Measurements from ENCODE around the gene DOCK7.

DOCK7 gene

GRCh38 chr1:62448221-62448933 is 239.8 kb downstream of the DOCK7 start:
- DNase-seq (ENCODE audit: low spot score), result no peak

- DNase-seq (ENCODE audit: low spot score), result no peak
Measured at GRCh38 chr1:62444701-62445100, 243.5 kb downstream of the DOCK7 start.

- no peak for DNase-seq (ENCODE audit: low spot score)
Measured at GRCh38 chr1:62439652-62440371, 248.4 kb downstream of the DOCK7 start.

DNA sequence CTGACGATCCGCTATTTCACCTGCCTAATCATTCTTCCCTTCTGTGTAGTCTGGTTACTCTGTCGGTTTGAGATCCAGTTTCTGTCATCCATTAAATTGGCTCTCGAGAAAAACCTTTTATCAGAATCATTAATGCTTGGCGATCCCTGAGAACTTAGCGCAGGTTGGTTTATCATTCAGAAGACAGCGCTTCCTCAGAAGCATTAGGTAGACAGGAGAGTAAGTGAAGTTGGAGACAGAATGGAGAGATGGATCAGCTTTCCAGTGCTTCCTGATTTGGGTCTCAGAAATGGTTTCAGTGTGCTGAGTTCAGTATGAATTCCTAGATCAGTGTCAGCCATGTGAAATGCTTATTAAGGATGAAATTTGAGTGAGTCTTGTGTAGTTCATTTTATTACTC is 250.0 kb downstream of the DOCK7 start:
- no peak for DNase-seq (ENCODE audit: low spot score)

- peak; percentile 19 for DNase-seq (ENCODE audit: low spot score)
Measured at GRCh38 chr1:62437273-62437940, 250.8 kb downstream of the DOCK7 start.

DNA sequence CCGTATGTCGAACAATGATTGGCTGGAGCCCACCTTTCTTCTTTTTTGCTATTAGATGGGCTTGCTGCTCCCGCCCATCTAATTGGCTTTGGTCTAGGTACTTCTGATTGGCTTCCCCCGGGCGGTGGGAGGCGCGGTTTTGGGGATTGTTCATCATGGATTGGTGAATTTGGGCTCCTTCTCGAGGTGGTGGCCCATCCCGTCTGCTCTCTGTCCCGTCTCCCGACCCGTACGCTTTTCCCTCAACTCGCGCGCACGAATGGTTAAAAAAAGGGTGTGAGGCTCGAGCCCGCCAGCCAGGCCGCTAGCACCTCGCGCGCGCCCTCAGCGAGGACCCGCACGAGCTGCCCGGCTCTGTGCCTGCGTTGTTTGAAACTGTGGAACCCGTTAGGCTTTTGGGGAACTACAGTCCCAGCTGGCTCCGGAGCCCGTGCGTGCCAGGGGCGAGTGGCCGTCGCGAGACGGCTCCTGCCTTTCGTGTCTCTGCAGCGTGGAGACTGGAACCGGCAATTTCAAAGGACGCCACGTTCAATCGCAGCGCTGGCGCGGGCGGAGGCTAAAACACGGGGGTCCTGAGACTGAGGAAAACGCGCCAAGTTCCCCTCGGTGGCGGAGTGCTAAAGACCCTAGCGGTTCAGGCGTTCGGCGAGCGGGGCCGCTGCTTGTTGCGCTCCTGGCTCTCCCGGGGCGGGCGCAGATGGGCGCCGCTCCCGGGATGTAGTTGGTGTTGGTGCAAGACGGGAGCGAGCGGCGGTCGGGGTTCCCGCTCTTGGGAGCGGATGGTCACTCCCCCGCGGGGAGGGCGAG is 251.5 kb downstream of the DOCK7 start, which contains the start of gene USP1:
USP1 (plus strand) TSS at position 584 of the 807 bp plus-strand sequence. CDS start 2,819 bp downstream, outside the sequence.
- DNase-seq (ENCODE audit: low spot score), result peak; percentile 96

- DNase-seq (ENCODE audit: low spot score), result no peak
Measured at GRCh38 chr1:62436039-62436465, 252.1 kb downstream of the DOCK7 start.

DNA sequence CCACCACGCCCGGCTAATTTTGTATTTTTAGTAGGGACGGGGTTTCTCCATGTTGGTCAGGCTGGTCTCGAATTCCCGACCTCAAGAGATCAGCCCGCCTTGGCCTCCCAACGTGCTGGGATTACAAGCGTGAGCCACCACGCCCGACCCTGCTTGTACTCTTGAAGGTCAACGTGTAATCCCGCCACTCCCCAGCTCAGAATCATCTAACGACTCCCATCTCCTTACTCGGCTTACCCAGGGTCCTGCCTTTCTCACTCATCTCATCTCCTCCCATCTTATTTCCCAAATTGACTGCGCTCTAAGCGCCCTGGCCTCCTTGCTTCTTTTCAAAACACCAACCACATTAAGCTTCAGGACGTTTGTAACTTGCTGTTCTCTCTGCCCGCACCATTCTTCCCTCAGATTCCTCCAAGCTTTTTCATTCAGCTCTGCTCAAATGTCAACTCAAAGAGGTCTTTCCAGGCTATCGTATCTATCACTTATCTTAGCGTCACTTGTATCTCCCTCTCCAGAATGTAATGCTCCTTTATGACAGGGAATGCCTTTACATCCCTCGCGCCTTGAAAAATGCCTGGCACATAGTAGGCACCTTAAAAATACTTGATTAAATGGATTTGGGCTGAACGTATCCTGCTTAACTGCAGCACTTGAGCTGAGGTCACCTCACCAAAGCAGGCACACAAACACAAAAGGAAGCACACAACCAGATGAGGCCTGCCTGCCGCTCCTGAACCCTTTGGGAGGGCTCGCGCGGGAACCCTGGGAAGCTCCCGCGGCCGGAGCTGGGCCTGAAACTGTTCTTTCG is 252.8 kb downstream of the DOCK7 start:
- no peak for DNase-seq (ENCODE audit: low spot score)

GRCh38 chr1:62434618-62435001 is 253.6 kb downstream of the DOCK7 start:
- no peak for DNase-seq (ENCODE audit: low spot score)

DNA sequence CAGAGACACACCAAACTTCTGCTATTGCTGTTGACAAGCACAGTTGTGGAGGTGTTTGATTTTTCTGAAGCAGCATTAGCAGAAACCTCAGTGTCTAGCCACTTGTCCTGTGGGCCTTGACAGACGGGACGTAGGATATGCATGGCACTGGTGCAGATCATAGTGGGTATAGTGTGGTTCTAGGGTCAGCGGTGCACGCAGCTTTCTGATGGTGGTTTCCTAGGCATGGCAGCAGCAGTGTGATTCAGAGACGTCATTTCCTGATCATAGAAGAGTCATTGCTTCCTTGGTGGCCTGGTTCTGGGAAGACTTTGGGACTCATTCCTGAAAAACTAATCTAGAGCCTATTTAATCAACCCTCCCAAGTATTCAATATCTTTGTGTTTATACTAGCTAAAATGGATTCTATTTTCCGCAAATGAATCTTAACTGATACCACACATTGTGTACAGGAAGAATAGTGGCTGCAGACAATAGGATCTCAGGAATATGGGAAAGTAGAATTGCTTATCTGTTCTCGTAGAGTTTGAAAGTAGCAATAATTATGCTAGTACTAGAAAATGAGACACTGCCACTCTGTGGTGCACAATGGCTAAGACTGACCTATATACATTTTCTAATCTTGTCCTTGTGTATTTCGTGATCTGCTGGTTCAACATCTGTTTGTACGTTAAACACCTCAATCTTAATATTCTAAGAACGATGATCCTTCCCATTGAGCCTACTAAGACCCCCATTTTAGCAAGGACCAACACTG is 254.1 kb downstream of the DOCK7 start:
- DNase-seq (ENCODE audit: low spot score), result no peak

DNA sequence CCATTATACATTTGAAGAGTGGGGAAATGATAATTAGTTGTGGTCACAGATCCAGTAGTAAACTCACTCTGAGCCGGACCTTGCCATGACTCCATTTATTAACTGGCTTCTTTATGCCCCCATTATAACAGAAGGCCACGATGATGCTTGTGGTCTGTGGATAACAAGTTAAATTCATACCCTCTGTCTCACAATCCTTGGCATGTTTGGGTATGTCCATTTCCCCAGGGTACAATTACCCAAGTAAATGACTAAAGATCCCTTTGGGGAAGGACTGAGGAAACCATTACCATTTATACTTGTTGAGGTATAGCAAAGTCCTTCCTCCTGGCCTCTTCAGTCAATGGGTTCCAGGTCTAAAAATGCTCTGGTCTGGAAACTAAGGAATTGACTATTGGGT is 258.6 kb downstream of the DOCK7 start:
- no peak for DNase-seq (ENCODE audit: low spot score)

DNA sequence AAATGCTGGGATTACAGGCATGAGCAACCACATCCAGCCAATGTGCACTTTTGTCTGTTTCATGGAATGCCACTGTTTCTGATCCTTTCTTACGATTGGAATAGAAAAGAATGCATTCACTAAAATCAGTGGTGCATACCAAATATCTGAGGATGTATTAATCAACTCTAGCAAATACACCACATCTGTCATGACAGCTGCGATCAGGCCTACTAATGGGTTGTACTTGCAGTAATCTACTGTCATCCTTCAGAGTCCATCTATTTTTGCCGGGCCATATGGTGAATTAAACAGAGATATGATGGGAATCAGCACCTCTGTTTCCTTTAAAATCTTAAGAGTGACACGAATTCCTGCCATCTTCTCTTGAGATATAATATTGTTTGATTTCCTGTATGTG is 259.8 kb downstream of the DOCK7 start:
- no peak for DNase-seq (ENCODE audit: low spot score)

DNA sequence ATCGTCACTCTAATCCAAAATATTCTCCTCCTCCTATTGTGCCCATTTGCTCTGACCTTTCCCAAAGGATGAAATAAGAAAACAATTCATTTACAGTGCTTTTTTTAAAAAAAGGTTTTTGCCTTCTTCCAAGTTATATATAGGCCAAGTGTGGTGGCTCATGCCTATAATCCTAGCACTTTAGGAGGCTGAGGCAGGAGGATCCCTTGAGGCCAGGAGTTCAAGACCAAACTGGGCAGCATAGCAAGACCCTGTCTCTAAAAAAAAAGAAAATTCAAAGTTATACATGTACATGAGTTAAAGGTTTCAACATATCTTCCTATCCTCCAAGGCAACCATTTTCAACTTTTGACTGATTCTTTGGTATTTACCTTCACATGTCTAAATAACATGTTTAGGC is 261.4 kb downstream of the DOCK7 start:
- DNase-seq (ENCODE audit: low spot score), result no peak

DNA sequence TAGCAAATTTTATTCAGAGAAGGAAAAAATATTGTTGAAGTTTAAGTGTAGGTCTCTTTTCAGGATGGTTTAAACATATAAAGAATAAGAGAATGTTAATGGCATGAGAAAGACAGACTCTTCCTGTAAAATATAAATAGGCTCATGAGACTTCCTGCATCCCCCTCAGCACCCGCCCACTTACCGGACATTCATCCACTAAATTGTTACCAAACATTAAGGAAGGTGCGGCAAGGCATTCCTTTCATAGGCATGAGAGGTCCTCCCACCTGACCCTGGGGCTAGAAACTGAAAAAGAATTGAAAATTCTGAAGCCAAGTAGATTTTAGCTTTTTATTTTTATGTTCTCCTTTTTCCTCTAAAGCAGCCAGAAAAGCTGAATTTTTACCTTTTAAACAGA is 261.9 kb downstream of the DOCK7 start:
- no peak for DNase-seq (ENCODE audit: low spot score)

DNA sequence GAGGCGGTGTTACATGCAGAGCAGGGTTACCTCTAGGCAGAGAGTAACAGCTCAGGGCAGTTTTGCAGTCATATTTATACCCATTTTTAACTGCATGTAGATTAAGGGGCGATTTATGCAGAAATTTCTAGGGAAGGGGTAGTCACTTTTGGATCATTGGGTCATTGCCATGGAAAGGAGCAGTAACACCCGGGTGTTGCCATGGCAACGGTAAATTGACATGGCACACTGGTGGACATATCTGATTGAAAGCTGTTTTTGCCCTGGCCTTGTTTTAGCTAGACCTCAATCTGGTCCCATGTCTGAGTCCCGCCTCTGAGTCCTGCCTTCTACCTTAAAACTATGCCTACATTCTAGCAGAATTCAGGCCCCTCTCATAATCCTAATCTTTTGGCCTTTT is 263.1 kb downstream of the DOCK7 start:
- no peak for DNase-seq (ENCODE audit: low spot score)

- no peak for DNase-seq (ENCODE audit: low spot score)
Measured at GRCh38 chr1:62424411-62424810, 263.8 kb downstream of the DOCK7 start.

- no peak for DNase-seq (ENCODE audit: low spot score)
Measured at GRCh38 chr1:62423580-62424242, 264.5 kb downstream of the DOCK7 start.

DNA sequence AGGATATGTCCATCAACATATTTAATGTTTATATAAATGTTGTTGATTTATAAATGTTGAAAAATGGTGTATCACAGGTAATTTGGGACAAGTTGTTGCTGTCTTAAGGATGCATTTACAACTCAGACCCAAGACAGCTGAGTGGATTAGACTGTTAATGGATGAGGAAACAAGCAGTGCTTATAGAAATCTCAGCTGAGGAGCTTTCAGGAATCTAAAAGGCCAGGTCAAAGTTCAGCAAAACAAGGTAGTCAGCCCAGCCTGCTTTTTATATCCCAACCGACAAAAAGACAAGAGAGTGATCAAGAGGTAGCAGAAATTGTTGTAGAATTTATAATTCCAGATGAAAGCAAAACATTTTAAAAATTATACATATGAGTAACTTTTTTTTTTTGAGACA is 268.0 kb downstream of the DOCK7 start:
- no peak for DNase-seq (ENCODE audit: low spot score)

DNA sequence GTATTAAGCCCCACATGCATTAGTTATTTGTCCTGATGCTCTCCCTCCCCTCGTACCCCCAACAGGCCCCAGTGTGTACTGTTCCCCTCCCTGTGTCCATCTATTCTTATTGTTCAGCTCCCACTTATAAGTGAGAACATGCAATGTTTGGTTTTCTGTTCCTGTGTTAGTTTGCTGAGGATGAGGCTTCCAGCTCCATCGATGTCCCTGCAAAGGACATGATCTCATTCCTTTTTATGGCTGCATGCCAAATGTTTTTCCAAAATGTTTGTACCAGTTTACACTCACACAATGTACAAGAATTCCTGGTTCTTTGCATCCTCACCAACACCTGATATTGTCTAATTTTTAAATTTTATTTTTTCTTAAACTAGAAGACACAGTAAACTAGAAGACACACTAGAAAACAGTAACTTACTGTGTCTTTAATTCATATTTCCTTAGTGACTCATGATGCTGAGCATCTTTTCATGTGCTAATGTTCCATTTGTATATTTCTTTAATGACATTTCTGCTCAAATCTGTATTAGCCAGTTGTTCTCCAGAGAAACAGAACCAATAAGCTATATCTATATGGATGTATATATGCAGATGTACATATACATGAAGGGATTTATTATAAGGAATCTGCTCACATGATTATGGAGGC is 270.7 kb downstream of the DOCK7 start:
- DNase-seq (ENCODE audit: low spot score), result no peak

DNA sequence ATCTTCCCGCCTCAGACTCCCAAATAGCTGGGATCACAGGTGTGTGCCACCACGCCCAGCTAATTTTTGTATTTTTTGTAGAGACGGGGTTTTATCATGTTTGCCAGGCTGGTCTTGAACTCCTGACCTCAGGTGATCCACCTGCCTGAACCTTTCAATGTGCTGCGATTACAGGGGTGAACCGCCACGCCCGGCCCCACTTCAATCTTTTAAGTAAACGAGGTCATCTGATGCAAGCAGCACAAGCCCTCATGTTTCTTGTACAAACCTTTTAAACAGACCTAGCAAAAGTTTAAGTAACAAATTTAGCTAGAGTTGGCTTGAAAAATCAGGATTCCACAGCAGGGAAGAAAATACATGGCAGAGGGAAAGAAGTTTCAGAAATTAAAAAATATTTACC is 272.5 kb downstream of the DOCK7 start:
- DNase-seq (ENCODE audit: low spot score), result no peak

Data from AG08396 (cell line).